SK-N-SH (cell line): ENCODE measurements around the gene TRIM54. TPM values are rescaled to one million over a fixed set of nuclear protein-coding genes. Genes with fewer than 3 reads are reported as not detected.

ENCODE experiments used
- CTCF ChIA-PET: fragments of 300-600, 350-600 bp; formaldehyde crosslinking; extraction: SDS; loops from one replicate; lab custom pipeline; 2021; lab: Yijun Ruan, JAX
- POLR2A ChIA-PET: fragments of 350-600 bp; sonication (Branson Sonifier 250); formaldehyde crosslinking; extraction: SDS; loops from one replicate; lab custom pipeline; 2020; ENCODE audit warnings: antibody characterized with exemption, inconsistent platforms; lab: Yijun Ruan, JAX
- DNase-seq: peaks from one replicate; pipeline ENCODE4 v3.0.0; 2012
- H2AFZ ChIP-seq: fragments of 200-600 bp; sonication (generic); 2 replicates; pipeline ENCODE4 v1.8.1; 2016; ENCODE audit warnings: antibody characterized with exemption, mild to moderate bottlenecking, low read depth
- H3F3A ChIP-seq: fragments of 200-600 bp; sonication (generic); replicated peaks from 2 replicates; pipeline ENCODE3; 2016; ENCODE audit warnings: antibody characterized with exemption, mild to moderate bottlenecking; ENCODE audit not compliant: insufficient read depth
- H3K27ac ChIP-seq, 2 experiments: fragments of 200-500 bp in 1 of 2; fragments of 200-600 bp in 1 of 2; sonication (Bioruptor generic) in 1 of 2; sonication (generic), shearing (Covaris generic) in 1 of 2; 2 replicates each; pipeline versions ENCODE4 v1.5.1 to v1.6.1; 2014 to 2016; ENCODE audit warnings: low read depth in 2 of 2, inconsistent platforms in 1 of 2, low read length in 1 of 2, mild to moderate bottlenecking in 1 of 2, mixed read lengths in 1 of 2
- H3K27me3 ChIP-seq: fragments of 200-600 bp; sonication (generic), shearing (Covaris generic); 2 replicates; pipeline ENCODE4 v1.6.1; 2016; ENCODE audit warnings: mixed run types; ENCODE audit not compliant: insufficient read depth
- H3K36me3 ChIP-seq, 2 experiments: fragments of 200-500 bp in 1 of 2; fragments of 200-600 bp in 1 of 2; sonication (Bioruptor generic) in 1 of 2; sonication (generic) in 1 of 2; replicated peaks in 1 of 2; 2 replicates each; pipeline versions ENCODE3 to v1.5.1; 2014 to 2016; ENCODE audit warnings: low read length in 1 of 2, mild to moderate bottlenecking in 1 of 2; ENCODE audit not compliant: insufficient read depth in 2 of 2, control insufficient read depth in 1 of 2
- H3K4me1 ChIP-seq, 2 experiments: fragments of 200-500 bp in 1 of 2; fragments of 200-600 bp in 1 of 2; sonication (Bioruptor generic) in 1 of 2; sonication (generic), shearing (Covaris generic) in 1 of 2; 2 replicates each; pipeline versions ENCODE4 v1.5.1 to v1.6.1; 2014 to 2016; ENCODE audit warnings: low read depth in 1 of 2, low read length in 1 of 2, mixed run types in 1 of 2; ENCODE audit not compliant: insufficient read depth in 2 of 2, control insufficient read depth in 1 of 2
- H3K4me2 ChIP-seq: fragments of 200-600 bp; sonication (generic), shearing (Covaris generic); 2 replicates; pipeline ENCODE4 v1.6.1; 2017; ENCODE audit warnings: mixed run types
- H3K4me3 ChIP-seq, 2 experiments: fragments of 200-500 bp in 1 of 2; fragments of 200-600 bp in 1 of 2; sonication (Bioruptor generic) in 1 of 2; sonication (generic), shearing (Covaris generic) in 1 of 2; 2 replicates each; pipeline versions ENCODE4 v1.5.1 to v1.8.1; 2014 to 2016; ENCODE audit warnings: low read depth in 2 of 2, inconsistent platforms in 1 of 2, low read length in 1 of 2, mild to moderate bottlenecking in 1 of 2, mixed read lengths in 1 of 2, moderate library complexity in 1 of 2
- H3K79me2 ChIP-seq: fragments of 200-600 bp; sonication (generic); 2 replicates; pipeline ENCODE4 v1.8.1; 2017; ENCODE audit warnings: mild to moderate bottlenecking; ENCODE audit not compliant: insufficient read depth
- H3K9ac ChIP-seq: fragments of 200-600 bp; sonication (generic); 2 replicates; pipeline ENCODE4 v1.6.1; 2017; ENCODE audit warnings: mixed run types
- H3K9me2 ChIP-seq: fragments of 200-600 bp; sonication (generic); 2 replicates; pipeline ENCODE4 v1.6.1; 2017; ENCODE audit warnings: mixed run types
- H3K9me3 ChIP-seq: fragments of 200-600 bp; sonication (generic); 2 replicates; pipeline ENCODE4 v1.6.1; 2017; ENCODE audit warnings: mixed run types, mild to moderate bottlenecking, moderate library complexity
- H4K20me1 ChIP-seq: fragments of 200-600 bp; sonication (generic); 2 replicates; pipeline ENCODE4 v1.6.1; 2017; ENCODE audit warnings: mild to moderate bottlenecking, mixed run types; ENCODE audit not compliant: insufficient read depth
- CHD2 ChIP-seq: fragments of 150-350 bp; IDR thresholded peaks from 2 replicates; pipeline ENCODE4 v1.6.1; 2018; ENCODE audit warnings: low read length; ENCODE audit not compliant: partially characterized antibody
- CTCF ChIP-seq: fragments of 200-600 bp; sonication (generic); IDR thresholded peaks from 2 replicates; pipeline ENCODE4 v1.6.1; 2017; ENCODE audit warnings: antibody characterized with exemption, mild to moderate bottlenecking, moderate library complexity
- ELF1 ChIP-seq: IDR thresholded peaks from 2 replicates; pipeline ENCODE4 v1.4.0; 2012
- EP300 ChIP-seq, 2 experiments: IDR thresholded peaks; 2 replicates each; pipeline versions ENCODE4 v1.4.0 to v1.6.1; 2012; ENCODE audit warnings: borderline replicate concordance in 1 of 2, low read depth in 1 of 2, low read length in 1 of 2
- EZH2phosphoT487 ChIP-seq: fragments of 200-600 bp; sonication (generic); IDR thresholded peaks from 2 replicates; pipeline ENCODE4 v1.6.1; 2017; ENCODE audit warnings: low read depth, mixed run types, mild to moderate bottlenecking, antibody characterized with exemption, moderate library complexity, borderline replicate concordance
- FOSL2 ChIP-seq: IDR thresholded peaks from 2 replicates; pipeline ENCODE4 v1.4.0; 2012; ENCODE audit warnings: low read depth, mild to moderate bottlenecking, moderate library complexity, borderline replicate concordance
- FOXM1 ChIP-seq: IDR thresholded peaks from 2 replicates; pipeline ENCODE4 v1.4.0; 2012; ENCODE audit warnings: low read depth, mild to moderate bottlenecking
- GABPA ChIP-seq: IDR thresholded peaks from 2 replicates; pipeline ENCODE4 v1.4.0; 2012; ENCODE audit warnings: low read depth, mild to moderate bottlenecking
- GATA2 ChIP-seq: sonication (generic); formaldehyde crosslinking; IDR thresholded peaks from 2 replicates; pipeline ENCODE4 v1.5.0; 2020; ENCODE audit warnings: mild to moderate bottlenecking, missing genetic modification reagents
- JUND ChIP-seq: IDR thresholded peaks from 2 replicates; pipeline ENCODE4 v1.4.0; 2012
- MEF2A ChIP-seq: IDR thresholded peaks from 2 replicates; pipeline ENCODE4 v1.4.0; 2012; ENCODE audit warnings: low read depth, borderline replicate concordance
- NFIC ChIP-seq: IDR thresholded peaks from 2 replicates; pipeline ENCODE4 v1.4.0; 2012; ENCODE audit warnings: borderline replicate concordance
- NRF1 ChIP-seq: IDR thresholded peaks from 2 replicates; pipeline ENCODE4 v1.6.1; 2012; ENCODE audit warnings: low read depth, mild to moderate bottlenecking, low read length
- PBX3 ChIP-seq: IDR thresholded peaks from 2 replicates; pipeline ENCODE4; 2012
- RFX5 ChIP-seq: IDR thresholded peaks from 2 replicates; pipeline ENCODE4 v1.6.1; 2012; ENCODE audit warnings: mild to moderate bottlenecking, improper control_type of control experiment, low read length
- TCF12 ChIP-seq: IDR thresholded peaks from 2 replicates; pipeline ENCODE4 v1.4.0; 2012
- TEAD4 ChIP-seq: IDR thresholded peaks from 2 replicates; pipeline ENCODE4 v1.4.0; 2012; ENCODE audit warnings: mild to moderate bottlenecking, borderline replicate concordance; ENCODE audit not compliant: insufficient read depth
- USF1 ChIP-seq: IDR thresholded peaks from 2 replicates; pipeline ENCODE4 v1.4.0; 2012; ENCODE audit warnings: low read depth, borderline replicate concordance
- USF2 ChIP-seq: fragments of 150-350 bp; IDR thresholded peaks from 2 replicates; pipeline ENCODE4 v1.6.1; 2017; ENCODE audit warnings: antibody characterized with exemption, low read length, low read depth, borderline replicate concordance
- YY1 ChIP-seq: IDR thresholded peaks from 2 replicates; pipeline ENCODE4 v1.4.0; 2012; ENCODE audit warnings: low read depth, mild to moderate bottlenecking
- WGBS: methylation state at CpG from one replicate; pipeline ENCODE4 v1.1.6; 2017; ENCODE audit warnings: low lambda C conversion rate; 5-methylcytosine and 5-hydroxymethylcytosine counted together
- polyA plus RNA-seq, 3 experiments: library from polyadenylated mRNA; depleted of rRNA; stranded (reverse); fragments of >200 nt; gene quantifications; 2 replicates each; pipeline ENCODE4 v1.2.3, GENCODE V29; 2012

TRIM54 gene
- polyA plus RNA-seq, 1 of the 3 experiments (the other 2 are of a cell fraction), result 0.28 TPM

GRCh38 chr2:27335311-27335710 is 53.1 kb downstream of the TRIM54 start:
- no peaks in the 10 kb centered on the region for H3K9me3 ChIP-seq
- H4K20me1 ChIP-seq, result no peaks in the 10 kb centered on the region
- H3K9me2 ChIP-seq, result no peaks in the 10 kb centered on the region
- CTCF ChIA-PET, result interaction anchor here (1.1 kb wide), 1 partner anchor 55 kb away, joined by 4 read pairs; no protein-coding TSS in a partner anchor
- no peaks in the 10 kb centered on the region for H3K79me2 ChIP-seq
- POLR2A ChIA-PET, result interaction anchor here (1.0 to 2.3 kb wide), 3 partner anchors 9 to 13 kb away, joined by 4 to 6 read pairs (median 4); partner anchors contain the start of gene MPV17
- H3F3A ChIP-seq, result no peaks in the 10 kb centered on the region
- TF ChIP-seq CHD2 (no peak), NRF1 (no peak), YY1 (no peak), EP300 (IDR thresholded peaks at IDR 0.05; ENCODE audit: borderline replicate concordance in 1 of 2, low read depth in 1 of 2, low read length in 1 of 2) (no peak), USF1 (no peak), FOSL2 (no peak), EZH2phosphoT487 (no peak), MEF2A (no peak), GABPA (no peak), TEAD4 (no peak), NFIC (no peak), ELF1 (no peak), FOXM1 (no peak)
- TF ChIP-seq, all 33 proteins: peak for 0
- whole genome bisulfite sequencing, result 92% methylated on average over 2 of the region's 3 CpGs
- H3K27me3 ChIP-seq, result no peaks in the 10 kb centered on the region
- no peak overlapping the region for H2AFZ ChIP-seq
- no peak overlapping the region for H3K27ac ChIP-seq
- no peak for DNase-seq
- no peak overlapping the region for H3K9ac ChIP-seq
- no peak overlapping the region for H3K4me3 ChIP-seq
- peaks cover 43 to 69% of the 10 kb centered on the region in 2 experiments for H3K36me3 ChIP-seq
- H3K4me1 ChIP-seq, result no peaks in the 10 kb centered on the region
- H3K4me2 ChIP-seq, result no peak overlapping the region

- H3K9ac ChIP-seq, result no peak overlapping the region
- TF ChIP-seq TCF12 (no peak), FOXM1 (no peak), JUND (no peak), ELF1 (no peak), TEAD4 (no peak), USF2 (no peak), PBX3 (no peak), RFX5 (no peak), CTCF (no peak), GATA2 (CRISPR knock-in tag) (no peak), NFIC (no peak)
- TF ChIP-seq, all 33 proteins: peak for 0
- 94% methylated on average over 7 of the region's 7 CpGs for WGBS
- no peak overlapping the region for H2AFZ ChIP-seq
- H3F3A ChIP-seq, result no peaks in the 10 kb centered on the region
- H4K20me1 ChIP-seq, result no peaks in the 10 kb centered on the region
- no peaks in the 10 kb centered on the region for H3K79me2 ChIP-seq
- H3K9me2 ChIP-seq, result no peaks in the 10 kb centered on the region
- H3K27ac ChIP-seq, result no peak overlapping the region
- no peaks in the 10 kb centered on the region for H3K9me3 ChIP-seq
- no peak overlapping the region for H3K4me2 ChIP-seq
- H3K36me3 ChIP-seq, result peaks cover 43 to 78% of the 10 kb centered on the region in 2 experiments
- H3K4me1 ChIP-seq, result no peaks in the 10 kb centered on the region
- H3K4me3 ChIP-seq, result no peak overlapping the region
- CTCF ChIA-PET, result interaction anchor here (1.0 to 1.6 kb wide), 2 partner anchors 33 to 57 kb away, joined by 3 to 7 read pairs; no protein-coding TSS in a partner anchor
- DNase-seq, result no peak
- no peaks in the 10 kb centered on the region for H3K27me3 ChIP-seq
- POLR2A ChIA-PET, result interaction anchor here (0.8 to 2.3 kb wide), 3 partner anchors 12 to 21 kb away, joined by 3 to 6 read pairs (median 4); partner anchors contain the start of gene MPV17
These were observed 53.9 kb downstream of the TRIM54 start for GRCh38 chr2:27336173-27336572.
